Epithelial cell of proximal tubule (primary cell): ENCODE data around the gene UBXN1. TPM values are rescaled to one million over a fixed set of nuclear protein-coding genes. Genes with fewer than 3 reads are reported as not detected.

Source experiments
- DNase-seq: peaks from one replicate; pipeline ENCODE4 v3.0.0-alpha.2; 2011; ENCODE audit warnings: low read depth
- H3K4me3 ChIP-seq: 2 replicates; pipeline ENCODE4 v1.5.1; 2011; ENCODE audit warnings: low read depth, mild to moderate bottlenecking, low read length
- total RNA-seq: library from RNA; depleted of rRNA; stranded (reverse); fragments of >200 nt; gene quantifications from 2 replicates; pipeline ENCODE4 v1.2.3, GENCODE V29; 2015
- TF ChIP-seq, protein P1 (sequence below): conservative IDR thresholded peaks from 2 replicates; pipeline ENCODE4 v1.5.1; 2012; ENCODE audit warnings: low read depth, mild to moderate bottlenecking, low read length

Gene UBXN1
- total RNA-seq, 1 donor from 2014 or later: 235 TPM

DNA sequence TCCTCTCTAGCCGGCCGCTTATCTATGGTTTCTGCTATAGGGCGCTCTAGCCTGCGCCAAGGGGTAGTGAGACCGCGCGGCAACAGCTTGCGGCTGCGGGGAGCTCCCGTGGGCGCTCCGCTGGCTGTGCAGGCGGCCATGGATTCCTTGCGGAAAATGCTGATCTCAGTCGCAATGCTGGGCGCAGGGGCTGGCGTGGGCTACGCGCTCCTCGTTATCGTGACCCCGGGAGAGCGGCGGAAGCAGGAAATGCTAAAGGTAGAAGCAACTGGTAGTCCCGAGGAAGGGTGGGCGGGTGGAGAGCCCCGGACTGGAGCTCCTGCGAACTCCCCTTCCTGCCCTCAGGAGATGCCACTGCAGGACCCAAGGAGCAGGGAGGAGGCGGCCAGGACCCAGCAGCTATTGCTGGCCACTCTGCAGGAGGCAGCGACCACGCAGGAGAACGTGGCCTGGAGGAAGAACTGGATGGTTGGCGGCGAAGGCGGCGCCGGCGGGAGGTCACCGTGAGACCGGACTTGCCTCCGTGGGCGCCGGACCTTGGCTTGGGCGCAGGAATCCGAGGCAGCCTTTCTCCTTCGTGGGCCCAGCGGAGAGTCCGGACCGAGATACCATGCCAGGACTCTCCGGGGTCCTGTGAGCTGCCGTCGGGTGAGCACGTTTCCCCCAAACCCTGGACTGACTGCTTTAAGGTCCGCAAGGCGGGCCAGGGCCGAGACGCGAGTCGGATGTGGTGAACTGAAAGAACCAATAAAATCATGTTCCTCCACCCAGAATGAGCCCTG is 7.1 kb downstream of the UBXN1 start, which contains the start of the genes LBHD1 and UQCC3:
Gene LBHD1, minus strand, starts transcription at position 660 of the 782 bp plus-strand sequence. CDS start 2,236 bp downstream, outside the sequence.
Gene UQCC3, plus strand, starts transcription at position 66 of the 782 bp plus-strand sequence. Its CDS starts 73 bp downstream, at position 139.
- H3K4me3 ChIP-seq: peak within 1 kb of the TSS; percentile 92
- no peak for DNase-seq
- TF ChIP-seq, protein P1, sequence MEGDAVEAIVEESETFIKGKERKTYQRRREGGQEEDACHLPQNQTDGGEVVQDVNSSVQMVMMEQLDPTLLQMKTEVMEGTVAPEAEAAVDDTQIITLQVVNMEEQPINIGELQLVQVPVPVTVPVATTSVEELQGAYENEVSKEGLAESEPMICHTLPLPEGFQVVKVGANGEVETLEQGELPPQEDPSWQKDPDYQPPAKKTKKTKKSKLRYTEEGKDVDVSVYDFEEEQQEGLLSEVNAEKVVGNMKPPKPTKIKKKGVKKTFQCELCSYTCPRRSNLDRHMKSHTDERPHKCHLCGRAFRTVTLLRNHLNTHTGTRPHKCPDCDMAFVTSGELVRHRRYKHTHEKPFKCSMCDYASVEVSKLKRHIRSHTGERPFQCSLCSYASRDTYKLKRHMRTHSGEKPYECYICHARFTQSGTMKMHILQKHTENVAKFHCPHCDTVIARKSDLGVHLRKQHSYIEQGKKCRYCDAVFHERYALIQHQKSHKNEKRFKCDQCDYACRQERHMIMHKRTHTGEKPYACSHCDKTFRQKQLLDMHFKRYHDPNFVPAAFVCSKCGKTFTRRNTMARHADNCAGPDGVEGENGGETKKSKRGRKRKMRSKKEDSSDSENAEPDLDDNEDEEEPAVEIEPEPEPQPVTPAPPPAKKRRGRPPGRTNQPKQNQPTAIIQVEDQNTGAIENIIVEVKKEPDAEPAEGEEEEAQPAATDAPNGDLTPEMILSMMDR: no peak

DNA sequence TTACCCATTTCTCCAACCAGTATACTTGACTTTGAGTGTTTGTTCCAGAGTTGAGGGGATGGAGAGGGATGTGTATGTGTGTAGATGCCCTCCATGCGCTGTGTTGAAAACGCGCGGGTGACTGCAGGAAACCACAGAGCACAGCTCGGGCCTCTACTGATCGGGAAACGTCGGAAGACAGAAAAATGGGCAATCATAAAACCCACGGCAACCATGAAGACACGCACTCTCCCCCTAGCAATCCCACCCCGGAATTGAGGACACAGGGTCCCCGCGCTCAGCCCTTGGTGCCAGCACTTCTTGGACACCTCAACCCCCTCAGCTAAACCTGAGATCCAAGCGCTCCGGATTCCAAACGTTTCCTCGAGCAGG is 7.7 kb downstream of the UBXN1 start:
- peak overlapping the region; percentile 92 for H3K4me3 ChIP-seq
- TF ChIP-seq, protein P1: no peak
- DNase-seq: no peak

DNA sequence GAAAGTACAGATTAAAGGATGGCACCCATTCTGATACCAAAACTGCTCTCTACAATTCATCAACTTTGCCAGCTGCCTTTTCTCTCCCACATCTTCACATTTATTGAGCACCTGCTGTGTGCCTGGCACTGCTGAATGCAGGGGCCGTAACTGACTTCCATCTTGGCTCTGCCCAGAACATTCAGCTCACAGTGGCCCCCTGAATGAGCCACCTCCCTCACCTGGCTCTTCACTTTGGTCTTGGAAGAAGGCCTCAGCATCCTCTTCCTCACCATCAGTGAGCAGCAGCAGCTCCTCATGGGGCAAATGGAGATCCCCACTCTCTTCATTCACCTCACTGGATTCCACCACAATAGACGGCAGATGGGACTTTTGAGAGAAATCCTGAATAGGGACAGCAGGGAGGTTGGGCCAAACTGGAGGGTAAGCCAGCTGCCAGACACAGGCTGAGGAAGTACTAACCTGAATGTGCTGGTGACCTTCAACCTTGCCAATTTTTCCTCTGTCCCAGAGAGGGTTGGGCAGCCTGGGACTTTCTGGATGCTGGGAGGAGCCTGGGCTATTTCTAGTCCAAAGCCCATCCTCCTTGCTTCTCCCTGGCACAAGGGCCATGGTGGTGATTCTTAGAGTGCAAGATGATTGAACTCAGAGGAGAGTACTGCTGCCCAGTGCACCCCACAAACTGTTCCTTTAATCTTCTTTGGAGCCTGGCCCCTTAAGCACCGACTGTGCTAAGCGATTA is 9.3 kb downstream of the UBXN1 start:
- H3K4me3 ChIP-seq: no peak overlapping the region
- no peak for DNase-seq

DNA sequence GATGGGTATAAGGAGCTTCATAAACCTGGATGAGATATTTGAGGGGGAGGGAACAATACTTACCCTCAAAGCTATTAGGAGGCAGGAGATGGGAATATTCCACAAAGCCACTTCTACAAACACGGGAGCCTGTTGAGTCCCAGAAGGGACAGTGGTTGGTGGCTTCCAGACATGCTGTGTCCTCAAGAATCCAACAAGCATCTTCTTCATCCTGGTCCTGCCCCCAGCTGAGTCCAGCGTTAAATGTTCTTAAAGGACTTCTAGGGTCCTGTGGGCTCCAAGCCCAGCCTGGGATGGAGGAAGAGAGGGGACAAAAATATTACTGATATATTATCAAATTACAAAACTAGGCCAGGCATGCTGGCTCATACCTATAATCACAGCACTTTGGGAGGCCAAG is 11.4 kb downstream of the UBXN1 start:
- H3K4me3 ChIP-seq: no peak overlapping the region
- TF ChIP-seq, protein P1: no peak
- no peak for DNase-seq

More for the DNA sequence above, 9.3 kb downstream of the UBXN1 start:
- TF ChIP-seq, protein P1: no peak

DNA sequence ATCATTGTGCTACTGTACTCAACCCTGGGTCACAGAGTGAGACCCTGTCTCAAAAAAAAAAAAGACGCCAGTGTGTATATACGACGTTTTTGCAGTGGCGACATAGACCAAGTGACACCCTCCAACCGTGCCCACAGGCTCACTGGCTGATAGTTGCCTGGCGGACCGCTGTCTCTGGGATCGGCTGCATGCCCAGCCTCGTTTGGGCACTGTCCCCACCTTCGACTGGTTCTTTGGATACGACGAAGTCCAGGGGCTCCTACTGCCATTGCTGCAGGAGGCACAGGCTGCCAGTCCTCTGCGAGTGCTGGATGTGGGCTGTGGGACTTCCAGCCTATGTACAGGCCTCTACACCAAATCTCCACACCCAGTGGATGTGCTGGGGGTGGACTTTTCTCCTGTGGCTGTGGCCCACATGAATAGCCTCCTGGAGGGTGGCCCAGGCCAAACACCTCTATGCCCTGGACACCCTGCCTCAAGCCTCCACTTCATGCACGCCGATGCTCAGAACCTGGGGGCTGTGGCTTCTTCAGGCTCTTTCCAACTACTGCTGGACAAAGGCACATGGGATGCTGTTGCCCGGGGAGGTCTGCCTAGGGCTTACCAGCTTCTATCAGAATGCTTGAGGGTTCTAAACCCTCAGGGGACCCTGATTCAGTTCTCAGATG is 12.5 kb downstream of the UBXN1 start:
- DNase-seq: no peak
- TF ChIP-seq, protein P1: no peak

DNA sequence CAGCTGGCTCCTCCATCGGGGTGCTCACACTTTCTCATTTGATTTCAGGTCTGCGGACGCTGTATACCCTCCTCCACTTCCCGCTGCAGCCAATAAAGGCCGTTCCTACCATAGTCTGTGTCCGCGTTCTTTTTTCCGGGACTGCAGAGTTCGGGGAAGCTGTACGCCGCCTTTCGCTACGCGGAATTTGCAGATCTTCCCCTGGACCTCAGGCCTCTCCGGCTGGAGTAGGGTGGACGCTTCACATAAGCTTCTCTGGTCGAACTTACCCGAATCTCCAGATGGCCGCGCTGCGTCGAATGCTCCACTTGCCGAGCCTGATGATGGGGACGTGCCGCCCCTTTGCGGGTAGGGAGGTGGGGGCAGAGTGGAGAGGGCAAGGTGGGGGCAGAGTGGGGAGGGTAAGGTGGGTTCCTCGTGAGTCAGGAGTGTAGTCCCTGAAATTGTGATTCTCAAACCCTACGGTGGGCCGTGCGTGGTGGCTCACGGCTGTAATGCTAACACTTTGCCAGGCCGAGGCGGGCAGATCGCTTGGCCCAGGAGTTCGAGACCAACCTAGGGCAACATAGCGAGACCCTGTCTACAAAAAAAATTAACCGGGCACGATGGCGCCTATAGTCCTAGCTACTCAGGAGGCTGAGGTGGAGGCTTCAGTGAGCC is 13.1 kb downstream of the UBXN1 start:
- peak overlapping the region; percentile 69 for H3K4me3 ChIP-seq
- DNase-seq: no peak
- TF ChIP-seq, protein P1: no peak

More for the DNA sequence above, 12.5 kb downstream of the UBXN1 start:
- H3K4me3 ChIP-seq: peak overlapping the region; percentile 69
